Raji (cell line): ENCODE measurements around the gene NCAPD2.

ENCODE experiments used
- POLR2A ChIP-seq: IDR thresholded peaks from 2 replicates; pipeline ENCODE4 v1.6.1; 2011; ENCODE audit warnings: low read depth, low read length, control low read depth; ENCODE audit not compliant: insufficient read depth

Gene NCAPD2

DNA sequence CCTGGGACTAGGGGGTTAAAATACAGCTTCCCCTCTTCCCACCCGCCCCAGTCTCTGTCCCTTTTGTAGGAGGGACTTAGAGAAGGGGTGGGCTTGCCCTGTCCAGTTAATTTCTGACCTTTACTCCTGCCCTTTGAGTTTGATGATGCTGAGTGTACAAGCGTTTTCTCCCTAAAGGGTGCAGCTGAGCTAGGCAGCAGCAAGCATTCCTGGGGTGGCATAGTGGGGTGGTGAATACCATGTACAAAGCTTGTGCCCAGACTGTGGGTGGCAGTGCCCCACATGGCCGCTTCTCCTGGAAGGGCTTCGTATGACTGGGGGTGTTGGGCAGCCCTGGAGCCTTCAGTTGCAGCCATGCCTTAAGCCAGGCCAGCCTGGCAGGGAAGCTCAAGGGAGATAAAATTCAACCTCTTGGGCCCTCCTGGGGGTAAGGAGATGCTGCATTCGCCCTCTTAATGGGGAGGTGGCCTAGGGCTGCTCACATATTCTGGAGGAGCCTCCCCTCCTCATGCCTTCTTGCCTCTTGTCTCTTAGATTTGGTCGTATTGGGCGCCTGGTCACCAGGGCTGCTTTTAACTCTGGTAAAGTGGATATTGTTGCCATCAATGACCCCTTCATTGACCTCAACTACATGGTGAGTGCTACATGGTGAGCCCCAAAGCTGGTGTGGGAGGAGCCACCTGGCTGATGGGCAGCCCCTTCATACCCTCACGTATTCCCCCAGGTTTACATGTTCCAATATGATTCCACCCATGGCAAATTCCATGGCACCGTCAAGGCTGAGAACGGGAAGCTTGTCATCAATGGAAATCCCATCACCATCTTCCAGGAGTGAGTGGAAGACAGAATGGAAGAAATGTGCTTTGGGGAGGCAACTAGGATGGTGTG lies 42.3 kb downstream of the NCAPD2 start:
- no peak for TF ChIP-seq POLR2A

DNA sequence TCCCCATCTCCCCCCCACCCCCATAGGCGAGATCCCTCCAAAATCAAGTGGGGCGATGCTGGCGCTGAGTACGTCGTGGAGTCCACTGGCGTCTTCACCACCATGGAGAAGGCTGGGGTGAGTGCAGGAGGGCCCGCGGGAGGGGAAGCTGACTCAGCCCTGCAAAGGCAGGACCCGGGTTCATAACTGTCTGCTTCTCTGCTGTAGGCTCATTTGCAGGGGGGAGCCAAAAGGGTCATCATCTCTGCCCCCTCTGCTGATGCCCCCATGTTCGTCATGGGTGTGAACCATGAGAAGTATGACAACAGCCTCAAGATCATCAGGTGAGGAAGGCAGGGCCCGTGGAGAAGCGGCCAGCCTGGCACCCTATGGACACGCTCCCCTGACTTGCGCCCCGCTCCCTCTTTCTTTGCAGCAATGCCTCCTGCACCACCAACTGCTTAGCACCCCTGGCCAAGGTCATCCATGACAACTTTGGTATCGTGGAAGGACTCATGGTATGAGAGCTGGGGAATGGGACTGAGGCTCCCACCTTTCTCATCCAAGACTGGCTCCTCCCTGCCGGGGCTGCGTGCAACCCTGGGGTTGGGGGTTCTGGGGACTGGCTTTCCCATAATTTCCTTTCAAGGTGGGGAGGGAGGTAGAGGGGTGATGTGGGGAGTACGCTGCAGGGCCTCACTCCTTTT lies 43.1 kb downstream of the NCAPD2 start:
- TF ChIP-seq POLR2A, result no peak

DNA sequence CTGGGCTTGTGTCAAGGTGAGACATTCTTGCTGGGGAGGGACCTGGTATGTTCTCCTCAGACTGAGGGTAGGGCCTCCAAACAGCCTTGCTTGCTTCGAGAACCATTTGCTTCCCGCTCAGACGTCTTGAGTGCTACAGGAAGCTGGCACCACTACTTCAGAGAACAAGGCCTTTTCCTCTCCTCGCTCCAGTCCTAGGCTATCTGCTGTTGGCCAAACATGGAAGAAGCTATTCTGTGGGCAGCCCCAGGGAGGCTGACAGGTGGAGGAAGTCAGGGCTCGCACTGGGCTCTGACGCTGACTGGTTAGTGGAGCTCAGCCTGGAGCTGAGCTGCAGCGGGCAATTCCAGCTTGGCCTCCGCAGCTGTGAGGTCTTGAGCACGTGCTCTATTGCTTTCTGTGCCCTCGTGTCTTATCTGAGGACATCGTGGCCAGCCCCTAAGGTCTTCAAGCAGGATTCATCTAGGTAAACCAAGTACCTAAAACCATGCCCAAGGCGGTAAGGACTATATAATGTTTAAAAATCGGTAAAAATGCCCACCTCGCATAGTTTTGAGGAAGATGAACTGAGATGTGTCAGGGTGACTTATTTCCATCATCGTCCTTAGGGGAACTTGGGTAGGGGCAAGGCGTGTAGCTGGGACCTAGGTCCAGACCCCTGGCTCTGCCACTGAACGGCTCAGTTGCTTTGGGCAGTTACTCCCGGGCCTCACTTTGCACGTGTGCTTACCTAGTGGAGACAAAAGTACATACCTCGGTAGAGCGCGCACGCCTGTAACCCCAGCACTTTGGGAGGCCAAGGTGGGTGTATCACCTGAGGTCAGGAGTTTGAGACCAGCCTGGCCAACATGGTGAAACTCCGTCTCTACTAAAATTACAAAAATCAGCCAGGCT lies 44.8 kb downstream of the NCAPD2 start:
- TF ChIP-seq POLR2A, result peak; percentile 43

DNA sequence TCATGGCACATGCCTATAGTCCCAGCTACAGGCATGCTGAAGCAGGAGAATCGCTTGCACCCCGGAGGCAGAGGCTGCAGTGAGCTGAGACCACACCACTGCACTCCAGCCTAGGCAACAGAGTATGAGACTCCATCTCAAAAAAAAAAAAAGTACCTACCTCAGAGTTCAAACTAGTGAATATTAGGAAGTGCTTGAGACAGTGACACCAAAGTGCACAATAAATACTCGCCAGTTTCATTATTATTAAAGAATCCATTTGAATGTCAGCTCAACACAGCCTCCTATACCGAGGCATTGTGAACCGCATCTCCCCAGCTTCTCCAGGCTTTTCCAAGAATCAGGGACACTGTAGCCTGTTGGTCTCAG lies 45.4 kb downstream of the NCAPD2 start:
- peak; percentile 41 for TF ChIP-seq POLR2A

DNA sequence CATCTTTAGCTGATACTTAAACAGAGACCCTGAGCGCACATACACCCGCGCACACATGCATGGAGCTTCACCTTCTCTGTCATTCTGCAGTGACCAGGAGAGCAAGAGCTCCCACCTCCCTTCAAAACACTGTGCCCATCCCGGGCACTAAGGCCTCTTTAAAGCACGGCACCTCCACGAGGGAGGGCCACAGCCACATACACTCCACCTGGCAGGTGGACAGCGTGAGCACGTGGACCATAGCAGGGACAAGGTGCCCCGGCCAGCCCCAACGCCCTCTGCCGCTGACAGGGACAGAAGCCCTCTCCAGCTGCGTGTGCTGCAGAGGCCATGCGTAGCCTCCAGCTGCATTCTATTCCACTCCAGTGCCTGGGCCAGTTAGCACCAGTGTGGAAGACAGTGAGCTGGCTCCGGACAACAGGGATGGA lies 45.8 kb downstream of the NCAPD2 start:
- TF ChIP-seq POLR2A, result no peak; the same call in 1 of the 2 replicates

DNA sequence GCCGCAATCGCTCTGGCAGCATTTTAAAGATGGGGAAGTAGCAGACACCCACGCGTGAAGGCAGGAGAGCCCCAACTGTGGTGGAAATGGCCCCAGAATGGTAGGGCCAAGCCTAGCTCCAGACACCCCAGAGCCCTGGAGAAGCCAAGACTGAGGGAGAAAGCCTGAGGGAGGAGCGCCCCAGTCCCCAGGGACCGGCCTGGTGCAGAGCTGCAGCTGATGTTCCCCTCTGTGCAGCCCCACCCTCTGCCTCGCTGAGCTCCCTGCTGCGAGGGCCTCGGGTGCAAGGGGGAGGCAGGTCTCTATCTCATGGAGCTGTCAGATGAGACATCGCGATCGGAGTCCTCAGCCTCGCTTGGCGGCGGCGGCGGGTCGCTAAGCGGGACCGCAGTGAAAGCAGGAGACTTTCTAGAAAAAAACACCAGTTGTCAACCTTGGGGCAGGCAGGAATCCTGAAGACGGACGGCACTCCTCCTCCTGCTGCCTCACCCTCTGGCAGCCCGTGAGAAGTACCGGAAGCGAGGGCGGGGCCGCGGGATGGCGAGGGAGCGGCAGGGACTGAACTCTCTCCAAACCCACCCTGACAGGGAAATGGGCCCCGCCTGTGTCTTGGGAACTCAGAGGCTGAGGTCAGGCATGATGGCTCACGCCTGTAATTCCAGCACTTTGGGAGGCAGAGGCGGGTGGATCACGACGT lies 46.4 kb downstream of the NCAPD2 start:
- TF ChIP-seq POLR2A, result no peak

DNA sequence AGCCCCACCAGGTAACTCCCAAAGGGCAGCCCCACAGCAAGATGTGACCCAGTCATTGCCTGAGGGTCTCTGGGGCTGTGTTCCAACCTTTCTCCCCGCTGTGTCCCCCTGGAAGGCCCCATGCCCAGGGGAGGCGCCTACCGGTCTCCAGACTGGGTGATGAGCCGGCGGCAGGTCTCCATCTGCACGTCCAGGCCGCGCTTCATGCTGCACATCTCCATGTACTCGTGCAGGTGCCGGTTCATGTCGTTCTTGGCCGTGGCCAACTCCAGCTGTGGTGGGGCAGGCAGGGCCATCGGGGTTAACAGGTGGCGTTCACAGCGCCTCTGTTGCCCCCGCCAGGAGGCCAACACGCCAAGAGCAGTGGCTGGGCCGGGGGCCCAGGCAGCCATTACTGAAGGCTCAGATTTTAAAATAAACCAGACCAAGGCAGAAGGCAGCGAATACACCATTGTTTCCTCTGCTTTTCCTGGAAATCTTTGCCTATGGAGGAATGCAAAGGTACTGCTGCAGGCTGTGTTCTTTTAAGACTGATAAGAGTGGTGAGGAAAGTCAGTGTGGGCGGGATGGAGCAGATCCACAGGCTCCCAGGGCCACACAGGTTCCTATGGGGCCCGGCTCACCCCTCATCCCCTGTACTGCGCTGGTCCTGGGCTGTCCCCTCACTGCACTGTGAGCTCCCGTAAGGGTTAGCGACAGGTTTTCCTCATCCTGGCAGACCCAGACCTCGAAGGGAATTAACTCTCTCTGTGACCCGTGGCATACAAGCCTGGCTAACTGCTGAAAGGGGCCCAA lies 47.7 kb downstream of the NCAPD2 start:
- no peak for TF ChIP-seq POLR2A

DNA sequence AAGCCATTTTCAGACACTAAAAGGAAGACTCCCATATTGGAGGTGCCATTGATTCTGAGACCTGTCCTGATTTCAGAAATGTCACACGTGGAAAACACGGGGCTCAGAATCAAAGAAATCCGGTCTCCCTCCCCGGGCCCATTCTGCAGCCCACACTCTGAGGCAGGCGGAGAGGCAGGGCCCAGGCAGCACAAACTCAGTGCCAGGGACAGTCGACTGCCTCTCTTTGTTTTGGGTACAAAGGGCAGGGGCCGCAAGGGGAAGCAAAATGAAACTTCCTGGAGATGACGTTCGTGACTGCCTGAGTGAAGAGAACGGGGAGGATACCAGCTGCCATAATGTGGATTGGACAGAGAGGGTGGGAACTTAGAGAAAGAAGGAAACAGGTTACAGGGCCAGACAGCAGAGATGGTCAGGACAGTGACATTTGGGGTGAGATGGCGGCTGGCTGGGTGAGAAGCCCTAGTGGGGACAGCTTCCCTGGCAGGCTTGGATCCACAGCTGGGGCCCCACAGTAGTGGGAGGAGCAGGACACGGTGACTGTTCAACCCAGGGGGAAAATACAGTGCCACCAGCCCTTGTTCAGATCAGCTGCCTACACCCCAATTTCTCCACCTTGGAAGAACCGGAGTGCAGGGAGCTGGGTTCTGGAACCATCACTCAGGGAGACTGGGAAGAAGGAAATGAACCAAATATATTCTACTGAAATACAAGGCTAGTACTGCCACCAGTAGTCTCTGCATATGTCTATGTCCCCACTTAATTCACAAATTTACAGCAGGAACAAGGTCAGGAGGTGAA lies 48.5 kb downstream of the NCAPD2 start:
- TF ChIP-seq POLR2A, result no peak

DNA sequence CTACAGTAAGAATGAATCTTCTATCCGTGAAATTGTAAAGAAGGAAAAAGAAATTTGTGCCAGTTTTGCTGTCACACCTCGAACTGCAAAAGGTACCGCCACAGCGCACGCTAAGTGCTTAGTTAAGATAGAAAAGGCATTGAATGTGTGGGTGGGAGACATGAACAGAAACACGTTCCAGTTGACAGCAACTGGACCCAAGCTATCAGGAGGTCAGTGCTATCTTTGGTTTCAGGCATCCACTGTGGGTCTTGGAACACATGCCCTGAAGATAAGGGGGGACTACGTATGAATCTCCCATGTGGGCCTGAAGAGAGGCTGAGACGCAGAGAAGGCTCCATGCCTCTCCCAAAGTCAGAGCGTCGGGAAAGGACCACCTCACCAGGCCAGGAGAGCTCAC lies 52.1 kb downstream of the NCAPD2 start:
- no peak for TF ChIP-seq POLR2A

DNA sequence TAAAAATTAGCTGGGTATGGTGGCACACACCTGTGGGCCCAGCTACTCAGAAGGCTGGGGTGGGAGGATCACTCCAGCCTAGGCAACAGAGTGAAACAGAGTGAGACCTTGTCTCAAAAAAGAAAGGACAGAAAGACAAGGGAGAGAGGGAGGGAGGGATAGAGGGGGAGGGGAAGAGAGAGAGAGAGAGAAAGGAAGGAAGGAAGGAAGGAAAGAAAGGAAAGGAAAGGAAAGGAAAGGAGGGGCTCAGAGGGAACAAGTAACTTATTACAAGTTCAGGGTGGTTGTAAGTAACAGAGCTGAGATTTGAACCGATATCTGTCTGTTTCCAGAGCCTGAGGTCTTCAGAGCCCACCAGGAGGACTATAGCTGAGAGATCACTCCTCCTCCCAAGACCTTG lies 53.7 kb downstream of the NCAPD2 start:
- no peak for TF ChIP-seq POLR2A

DNA sequence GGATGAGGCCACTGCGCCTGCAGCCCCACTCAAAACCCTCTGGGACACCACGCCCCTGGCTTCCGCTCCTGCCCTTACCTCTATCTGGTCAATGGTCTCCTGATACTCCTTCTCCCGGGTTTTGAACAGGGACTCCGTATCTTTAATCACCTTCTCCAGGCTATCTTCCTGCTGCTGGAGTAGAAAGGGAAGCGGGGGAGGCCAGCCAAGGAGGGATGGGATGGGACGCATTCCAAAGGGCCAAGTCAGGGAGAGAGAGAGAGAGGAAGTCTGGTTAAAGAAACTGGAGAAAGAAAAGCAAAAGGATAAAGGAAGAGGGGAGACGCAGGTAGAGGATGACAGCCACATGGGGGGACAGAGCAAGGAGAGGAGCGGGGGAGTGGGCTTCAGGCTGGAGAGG lies 54.1 kb downstream of the NCAPD2 start:
- TF ChIP-seq POLR2A, result no peak

DNA sequence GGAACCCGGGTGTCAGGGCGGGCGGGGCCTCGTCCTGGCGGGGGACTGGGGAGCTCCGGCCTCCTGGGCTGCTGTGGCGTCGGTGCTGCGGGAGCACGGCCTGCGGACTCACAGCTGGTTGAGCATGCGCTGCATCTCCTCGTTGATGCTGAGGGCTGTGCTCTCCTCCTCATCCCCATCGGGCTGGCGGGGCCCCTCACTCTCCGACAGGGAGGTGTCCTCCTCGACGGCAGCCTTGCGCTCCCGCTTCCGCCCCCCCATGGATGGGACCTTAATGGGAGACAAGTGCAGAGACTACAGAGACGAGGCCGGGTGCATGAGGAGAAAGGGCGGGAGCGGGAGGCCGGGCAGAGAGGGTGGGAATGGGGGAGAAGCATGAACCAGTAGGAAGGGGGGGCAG lies 54.7 kb downstream of the NCAPD2 start:
- no peak for TF ChIP-seq POLR2A

DNA sequence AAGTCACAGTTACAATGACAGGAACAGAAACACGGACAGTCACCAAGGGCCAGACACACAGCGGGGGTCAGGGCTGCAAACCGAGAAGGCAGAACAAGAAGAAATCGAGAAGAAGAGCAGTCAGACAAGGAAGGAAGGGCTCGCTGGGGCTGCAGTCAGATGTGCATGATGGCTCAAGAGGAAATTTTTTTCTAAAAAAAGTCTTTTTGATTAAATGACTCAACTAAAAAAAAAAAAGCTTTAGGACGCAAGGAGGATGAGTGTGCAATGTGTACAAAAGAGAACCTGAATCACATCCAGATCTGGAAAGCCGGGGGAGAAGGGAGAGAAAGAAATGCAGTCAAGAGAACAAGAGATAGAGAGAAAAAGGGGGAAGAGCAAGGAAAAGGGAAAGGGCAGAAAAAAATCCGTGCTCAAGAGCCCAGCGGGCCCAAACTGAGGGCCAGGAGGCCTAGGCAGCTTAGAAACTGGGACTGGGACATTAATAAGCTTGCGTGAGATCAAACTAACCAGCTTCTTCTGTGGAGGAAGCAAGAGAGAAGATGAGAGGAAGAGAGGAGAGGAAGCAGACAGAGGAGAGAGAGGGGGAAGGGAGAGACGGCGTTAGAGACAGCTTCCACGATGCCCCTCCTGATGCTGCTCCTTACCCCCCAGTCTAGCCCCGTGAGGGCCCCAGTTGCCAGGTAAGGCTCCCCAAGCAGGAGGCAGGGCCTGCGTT lies 55.2 kb downstream of the NCAPD2 start:
- TF ChIP-seq POLR2A, result no peak
